Measurements from ENCODE around the gene ABHD16A.
"Not testable (repeated sequence)": the region's sequence is repeated elsewhere in the genome, so short reads cannot be mapped to it uniquely, and the experiment has no call there.

Gene ABHD16A

DNA sequence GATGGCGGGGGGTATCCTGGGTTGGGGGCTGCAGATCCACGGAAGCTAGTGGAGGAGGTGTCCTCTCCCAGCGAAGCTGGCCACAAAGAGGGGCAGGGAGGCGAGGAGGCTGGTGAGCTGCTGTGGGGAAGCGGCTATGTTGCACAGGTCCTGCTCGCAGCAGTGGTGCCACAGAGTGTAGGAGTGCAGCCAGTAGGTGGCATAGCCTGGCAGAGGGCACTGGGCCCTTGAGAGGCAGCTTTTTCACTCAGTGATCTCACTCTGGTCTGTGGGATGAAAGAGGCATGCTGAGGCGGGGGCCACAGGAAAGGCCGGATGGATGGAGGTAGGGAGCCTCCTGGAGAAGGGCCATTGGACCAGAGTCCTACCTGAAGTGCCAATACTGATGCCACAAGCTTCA is 9.2 kb upstream of the ABHD16A start:
- Histone ChIP-seq H3K36me3 (no peaks in the 10 kb centered on the region), H3K4me3 (ENCODE audit: low read depth, low read length) (no peak overlapping the region), H3K27me3 (no peaks in the 10 kb centered on the region), H3K9me3 (no peaks in the 10 kb centered on the region), H3K4me1 (no peaks in the 10 kb centered on the region)
- TF ChIP-seq, protein P1, sequence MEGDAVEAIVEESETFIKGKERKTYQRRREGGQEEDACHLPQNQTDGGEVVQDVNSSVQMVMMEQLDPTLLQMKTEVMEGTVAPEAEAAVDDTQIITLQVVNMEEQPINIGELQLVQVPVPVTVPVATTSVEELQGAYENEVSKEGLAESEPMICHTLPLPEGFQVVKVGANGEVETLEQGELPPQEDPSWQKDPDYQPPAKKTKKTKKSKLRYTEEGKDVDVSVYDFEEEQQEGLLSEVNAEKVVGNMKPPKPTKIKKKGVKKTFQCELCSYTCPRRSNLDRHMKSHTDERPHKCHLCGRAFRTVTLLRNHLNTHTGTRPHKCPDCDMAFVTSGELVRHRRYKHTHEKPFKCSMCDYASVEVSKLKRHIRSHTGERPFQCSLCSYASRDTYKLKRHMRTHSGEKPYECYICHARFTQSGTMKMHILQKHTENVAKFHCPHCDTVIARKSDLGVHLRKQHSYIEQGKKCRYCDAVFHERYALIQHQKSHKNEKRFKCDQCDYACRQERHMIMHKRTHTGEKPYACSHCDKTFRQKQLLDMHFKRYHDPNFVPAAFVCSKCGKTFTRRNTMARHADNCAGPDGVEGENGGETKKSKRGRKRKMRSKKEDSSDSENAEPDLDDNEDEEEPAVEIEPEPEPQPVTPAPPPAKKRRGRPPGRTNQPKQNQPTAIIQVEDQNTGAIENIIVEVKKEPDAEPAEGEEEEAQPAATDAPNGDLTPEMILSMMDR (IDR thresholded peaks at IDR 0.05; ENCODE audit: low read depth, low read length), result no peak
- DNase-seq, result no peak

DNA sequence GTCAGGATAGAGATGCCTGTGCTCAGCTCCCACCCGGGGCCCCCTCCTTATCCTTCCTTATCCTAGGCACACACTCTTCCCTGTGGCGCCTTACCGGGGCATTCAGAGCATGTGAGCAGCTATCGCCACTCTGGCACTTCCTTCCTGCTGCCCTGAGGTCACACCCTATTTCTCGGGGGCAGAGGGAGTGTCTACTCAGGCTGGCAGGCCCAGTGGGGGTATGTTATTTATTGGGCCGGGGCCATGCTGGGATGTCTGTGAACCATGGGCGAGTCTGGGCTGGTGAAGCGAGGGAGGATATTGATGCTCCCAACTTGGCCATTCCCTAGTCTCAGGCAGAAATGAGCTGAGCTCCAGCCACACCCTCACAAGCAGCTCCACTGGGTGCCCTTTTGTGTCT is 8.1 kb upstream of the ABHD16A start:
- TF ChIP-seq, protein P1 (IDR thresholded peaks at IDR 0.05; ENCODE audit: low read depth, low read length), result no peak
- no peaks in the 10 kb centered on the region for H3K9me3 ChIP-seq
- DNase-seq, result no peak

DNA sequence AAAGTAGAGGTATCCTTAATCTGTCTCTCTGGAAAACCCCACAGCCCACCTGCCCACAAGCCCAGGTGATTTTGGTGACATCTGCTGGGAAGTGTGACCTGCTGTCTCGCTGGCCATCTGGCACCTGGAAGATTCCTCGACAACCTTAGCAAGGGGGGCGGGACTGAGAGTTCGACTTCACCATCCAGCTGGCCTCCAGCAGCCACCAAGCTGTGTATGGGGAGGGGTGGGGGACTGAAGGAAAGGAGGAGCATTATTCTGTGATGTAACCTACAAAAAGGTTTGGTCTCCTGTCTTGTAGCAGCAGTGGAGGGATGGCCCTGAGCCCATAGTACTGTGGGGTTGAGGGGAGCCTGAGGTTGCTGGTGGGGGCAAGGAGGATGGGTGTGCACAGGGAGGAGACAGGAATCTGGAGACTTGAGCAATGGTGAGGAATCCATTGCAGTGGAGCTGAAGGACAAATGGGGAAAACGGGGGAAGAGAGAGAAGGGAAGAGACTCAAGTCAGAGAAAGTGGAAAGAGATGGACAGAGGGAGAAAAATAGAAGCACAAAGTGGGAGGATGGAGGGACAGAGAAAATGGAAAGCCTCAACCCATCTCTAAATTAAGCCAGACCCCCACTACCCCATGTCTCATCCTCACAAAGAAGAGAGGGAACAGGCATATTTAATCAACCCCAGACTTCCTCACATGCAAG is 7.5 kb upstream of the ABHD16A start:
- no peaks in the 10 kb centered on the region for H3K9me3 ChIP-seq
- H3K4me1 ChIP-seq, result no peaks in the 10 kb centered on the region
- H3K4me3 ChIP-seq (ENCODE audit: low read depth, low read length), result no peak overlapping the region
- TF ChIP-seq, protein P1 (IDR thresholded peaks at IDR 0.05; ENCODE audit: low read depth, low read length), result no peak
- H3K36me3 ChIP-seq, result no peaks in the 10 kb centered on the region
- DNase-seq, result no peak
- H3K27me3 ChIP-seq, result no peaks in the 10 kb centered on the region

More for the DNA sequence above, 8.1 kb upstream of the ABHD16A start:
- Histone ChIP-seq H3K4me3 (ENCODE audit: low read depth, low read length) (no peak overlapping the region), H3K4me1 (no peaks in the 10 kb centered on the region), H3K27me3 (no peaks in the 10 kb centered on the region), H3K36me3 (no peaks in the 10 kb centered on the region)

DNA sequence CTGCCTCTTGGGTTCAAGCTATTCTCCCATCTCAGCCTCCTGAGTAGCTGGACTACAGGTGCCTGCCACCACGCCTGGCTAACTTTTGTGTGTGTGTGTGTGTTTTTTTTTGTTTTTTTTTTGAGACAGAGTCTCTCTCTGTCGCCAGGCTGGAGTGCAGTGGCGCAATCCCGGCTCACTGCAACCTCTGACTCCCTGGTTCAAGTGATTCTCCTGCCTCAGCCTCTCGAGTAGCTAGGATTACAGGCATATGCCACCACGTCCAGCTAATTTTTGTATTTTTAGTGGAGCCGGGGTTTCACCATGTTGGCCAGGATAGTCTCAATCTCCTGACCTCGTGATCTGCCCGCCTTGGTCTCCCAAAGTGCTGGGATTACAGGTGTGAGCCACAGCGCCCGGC is 6.0 kb upstream of the ABHD16A start:
- H3K27me3 ChIP-seq; H3K9me3 ChIP-seq; H3K36me3 ChIP-seq; DNase-seq; H3K4me1 ChIP-seq; H3K4me3 ChIP-seq (ENCODE audit: low read depth, low read length): not testable (repeated sequence)

GRCh38 chr6:31708224-31708623 is 5.1 kb upstream of the ABHD16A start:
- no peak overlapping the region for H3K4me3 ChIP-seq (ENCODE audit: low read depth, low read length)
- no peaks in the 10 kb centered on the region for H3K4me1 ChIP-seq
- no peaks in the 10 kb centered on the region for H3K27me3 ChIP-seq
- DNase-seq, result no peak
- TF ChIP-seq, protein P1 (IDR thresholded peaks at IDR 0.05; ENCODE audit: low read depth, low read length), result no peak
- H3K9me3 ChIP-seq, result no peaks in the 10 kb centered on the region
- no peaks in the 10 kb centered on the region for H3K36me3 ChIP-seq

- Histone ChIP-seq H3K36me3 (no peaks in the 10 kb centered on the region), H3K9me3 (no peaks in the 10 kb centered on the region), H3K4me3 (ENCODE audit: low read depth, low read length) (no peak overlapping the region), H3K4me1 (no peaks in the 10 kb centered on the region), H3K27me3 (no peaks in the 10 kb centered on the region)
- TF ChIP-seq, protein P1 (IDR thresholded peaks at IDR 0.05; ENCODE audit: low read depth, low read length), result no peak
- no peak for DNase-seq
These were observed 4.6 kb upstream of the ABHD16A start for GRCh38 chr6:31707701-31708100.
